Transverse colon (tissue), 4 donors: ENCODE results near the gene MTR. TPM values are rescaled to one million over a fixed set of nuclear protein-coding genes. Genes with fewer than 3 reads are reported as not detected.
A peak's percentile ranks its signal among the peaks of the same experiment; 100 is the strongest.

Experiments
- DNase-seq: peaks from one replicate; pipeline ENCODE4 v3.0.0-alpha.2; 2019
- H3K27ac ChIP-seq, 4 donors: fragments of 200-600 bp; sonication (generic); 2 replicates each; pipeline ENCODE4 v1.5.1; 2016 to 2018; ENCODE audit warnings: inconsistent platforms in 4 of 4
- H3K27me3 ChIP-seq: fragments of 200-600 bp; sonication (generic); 2 replicates; pipeline ENCODE4 v1.5.1; 2017; ENCODE audit warnings: inconsistent platforms
- H3K36me3 ChIP-seq, 4 donors: fragments of 200-600 bp; sonication (generic); 2 replicates each; pipeline ENCODE4 v1.5.1; 2017 to 2019; ENCODE audit warnings: inconsistent platforms in 4 of 4
- H3K4me1 ChIP-seq, 4 donors: fragments of 200-600 bp; sonication (generic); 2 replicates each; pipeline ENCODE4 v1.5.1; 2017 to 2020; ENCODE audit warnings: inconsistent platforms in 4 of 4
- H3K4me3 ChIP-seq, 4 donors: fragments of 200-600 bp; sonication (generic); 1 replicate in 1 of 4; 2 replicates in 3 of 4; pipeline versions ENCODE4 v1.5.1 to v1.6.1; 2017 to 2019; ENCODE audit warnings: inconsistent platforms in 4 of 4
- H3K9me3 ChIP-seq, 2 donors: fragments of 200-600 bp; sonication (generic); 2 replicates each; pipeline ENCODE4 v1.5.1; 2017 to 2019; ENCODE audit warnings: inconsistent platforms in 2 of 2
- CTCF ChIP-seq, 5 experiments: fragments of 200-600 bp in 3 of 5; fragments of 450-650 bp in 2 of 5; sonication (generic) in 3 of 5; IDR thresholded peaks; 1 replicate in 2 of 5; 2 replicates in 3 of 5; pipeline ENCODE4 v1.5.1; 2016 to 2017; ENCODE audit warnings: antibody characterized with exemption in 5 of 5, inconsistent platforms in 3 of 5, mild to moderate bottlenecking in 2 of 5, moderate library complexity in 1 of 5
- EP300 ChIP-seq: sonication (generic); formaldehyde crosslinking; IDR thresholded peaks from one replicate; pipeline ENCODE4 v1.6.1; 2017; ENCODE audit warnings: antibody characterized with exemption, low read depth
- POLR2A ChIP-seq: fragments of 450-650 bp; IDR thresholded peaks from one replicate; pipeline ENCODE4 v1.6.1; 2016; ENCODE audit warnings: antibody characterized with exemption, mild to moderate bottlenecking, moderate library complexity
- POLR2AphosphoS5 ChIP-seq, 3 donors: sonication (generic); formaldehyde crosslinking; IDR thresholded peaks; one replicate each; pipeline ENCODE4 v1.6.1; 2016; ENCODE audit warnings: antibody characterized with exemption in 3 of 3
- WGBS, 2 donors: methylation state at CpG; one replicate each; pipeline ENCODE4 v1.1.5; 2018; ENCODE audit warnings: low coverage in 1 of 2; 5-methylcytosine and 5-hydroxymethylcytosine counted together
- in situ Hi-C, 4 donors: fragments of 200-750 bp; cut with MboI; loops; one replicate each; pipeline versions ENCODE4 v1.15.0 to v1.15.1; 2017; ENCODE audit warnings: low sequenced_read_pairs in 3 of 4, low pct_ligation_motif_present in 1 of 4, low pct_unique_long_range_greater_than_20kb in 1 of 4
- intact Hi-C: fragments of 100-400 bp; cut with DNase I; formaldehyde crosslinking; loops from one replicate; pipeline ENCODE4 v1.15.1; 2023; ENCODE audit warnings: low total_unique reads
- total RNA-seq, 4 donors: library from RNA; depleted of rRNA; stranded (reverse); fragments of >200 nt; gene quantifications; one replicate each; pipeline ENCODE4 v1.1.0, GENCODE V29; 2016

Gene MTR
- total RNA-seq, 4 donors from 2014 or later: 10.1 to 18.4 (median 12.6) TPM

- Histone ChIP-seq H3K27me3 (no peaks in the 10 kb centered on the region), H3K4me1 (peaks cover 0 to 4% (median 2%) of the 10 kb centered on the region in 4 donors), H3K4me3 (no peak overlapping the region), H3K27ac (peak overlapping the region in 3 of 4 donors; percentile 45 to 75 (median 60)), H3K36me3 (no peaks in the 10 kb centered on the region), H3K9me3 (no peaks in the 10 kb centered on the region)
- no peak for DNase-seq
- 73 to 88% methylated on average over 11 to 24 of the region's 24 CpGs for WGBS, 2 donors
- TF ChIP-seq EP300 (peak; percentile 59), POLR2A (no peak), CTCF (IDR thresholded peaks at IDR 0.05) (peak in 1 of 5 experiments; percentile 7), POLR2AphosphoS5 (IDR thresholded peaks at IDR 0.05) (peak; percentile 58 to 91 (median 90))
- in situ Hi-C loops (no loop called here), intact Hi-C loops (no loop called here)
Observed at GRCh38 chr1:236890152-236891056, 95.3 kb downstream of the MTR start.

- Histone ChIP-seq H3K27ac (peak overlapping the region in 3 of 4 donors; percentile 21 to 54 (median 43)), H3K4me1 (peaks cover 0 to 4% (median 2%) of the 10 kb centered on the region in 4 donors)
Observed at GRCh38 chr1:236893626-236894545, 98.8 kb downstream of the MTR start.

GRCh38 chr1:236895665-236896387 is 100.7 kb downstream of the MTR start:
- TF ChIP-seq CTCF (IDR thresholded peaks at IDR 0.05) (no peak), POLR2AphosphoS5 (IDR thresholded peaks at IDR 0.05) (no peak), EP300 (no peak), POLR2A (no peak)
- WGBS, 2 donors: 84 to 85% methylated on average over 4 to 8 of the region's 8 CpGs
- Histone ChIP-seq H3K4me3 (no peak overlapping the region), H3K36me3 (peaks cover 0 to 19% (median 4%) of the 10 kb centered on the region in 4 donors), H3K27me3 (no peaks in the 10 kb centered on the region), H3K4me1 (peaks cover 0 to 4% (median 2%) of the 10 kb centered on the region in 4 donors), H3K9me3 (no peaks in the 10 kb centered on the region), H3K27ac (peak overlapping the region in 2 of 4 donors; percentile 5 to 17)
- intact Hi-C loops (no loop called here), in situ Hi-C loops (no loop called here)
- no peak for DNase-seq

More at GRCh38 chr1:236893626-236894545, 98.8 kb downstream of the MTR start:
- TF ChIP-seq CTCF (IDR thresholded peaks at IDR 0.05): no peak
- no peak for TF ChIP-seq EP300
- TF ChIP-seq POLR2A: no peak
- no peak for TF ChIP-seq POLR2AphosphoS5 (IDR thresholded peaks at IDR 0.05)
- no peaks in the 10 kb centered on the region for H3K27me3 ChIP-seq
- H3K36me3 ChIP-seq: peaks cover 0 to 15% (median 2%) of the 10 kb centered on the region in 4 donors
- no peaks in the 10 kb centered on the region for H3K9me3 ChIP-seq
- no peak overlapping the region for H3K4me3 ChIP-seq
- 83 to 92% methylated on average over 10 to 19 of the region's 19 CpGs for WGBS, 2 donors
- DNase-seq: no peak
- in situ Hi-C loops (no loop called here), intact Hi-C loops (no loop called here)
